ENCODE measurements around the gene FAM83D. TPM values are rescaled to one million over a fixed set of nuclear protein-coding genes. Genes with fewer than 3 reads are reported as not detected.

The FAM83D gene
- total and polyA plus RNA-seq, 2 of the 4 experiments (the other 2 are of a cell fraction): 20.4 to 26.4 TPM

DNA sequence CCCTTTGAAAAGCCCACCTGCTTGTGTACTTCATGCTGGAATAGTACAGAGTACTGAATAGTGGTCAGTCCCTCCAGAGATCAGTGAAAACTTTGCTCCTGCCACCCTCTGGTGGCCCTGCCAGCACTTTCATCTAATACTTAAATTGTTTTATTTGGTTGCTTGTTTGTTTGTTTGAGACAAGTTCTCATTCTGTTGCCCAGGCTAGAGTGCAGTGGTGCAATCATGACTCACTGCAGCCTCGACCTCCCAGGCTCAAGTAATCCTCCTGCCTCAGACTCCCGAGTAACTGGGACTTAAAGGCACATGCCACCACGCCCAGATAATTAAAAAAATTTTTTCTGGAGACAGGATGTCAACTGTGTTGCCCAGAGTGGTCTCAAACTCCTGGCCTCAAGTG, 9.1 kb downstream of the FAM83D start:
- Histone ChIP-seq H3K23ac (ENCODE audit: low read depth, low read length) (no peak overlapping the region), H2AFZ (replicated peaks; ENCODE audit: low read length, poor library complexity) (no peak overlapping the region), H3K79me1 (ENCODE audit: low read depth in 1 of 2, low read length in 2 of 2) (peaks cover 41 to 75% of the 10 kb centered on the region in 2 experiments), H4K5ac (ENCODE audit: low read depth, low read length) (no peak overlapping the region), H2AK5ac (ENCODE audit: low read depth, low read length) (no peak overlapping the region), H2BK15ac (ENCODE audit: low read depth, low read length) (no peak overlapping the region), H3K9me3 (ENCODE audit: control insufficient read depth, insufficient read depth, low read length) (no peaks in the 10 kb centered on the region), H3K36me3 (ENCODE audit: control insufficient read depth, insufficient read depth, low read length) (no peaks in the 10 kb centered on the region), H3K9me1 (ENCODE audit: insufficient read depth, low read length) (peaks cover 26% of the 10 kb centered on the region), H3K4me1 (ENCODE audit: control insufficient read depth, insufficient read depth, low read length) (peaks cover 10% of the 10 kb centered on the region), H3K18ac (ENCODE audit: low read depth, low read length) (no peak overlapping the region), H3K27me3 (ENCODE audit: control insufficient read depth, insufficient read depth, low read length) (no peaks in the 10 kb centered on the region), H3K9ac (ENCODE audit: low read depth, low read length) (no peak overlapping the region), H2BK20ac (ENCODE audit: low read depth, low read length) (no peak overlapping the region), H3K4me2 (ENCODE audit: low read depth, low read length) (no peak overlapping the region), H2AK9ac (replicated peaks; ENCODE audit: low read depth, low read length, poor library complexity) (no peak overlapping the region), H4K20me1 (ENCODE audit: insufficient read depth, low read length) (peaks cover 7% of the 10 kb centered on the region; the same call in 1 of the 2 replicates), H3K4ac (ENCODE audit: low read depth, low read length) (no peak overlapping the region), H2BK120ac (ENCODE audit: low read depth, low read length) (no peak overlapping the region), H4K91ac (ENCODE audit: insufficient read depth, low read depth, low read length) (no peak overlapping the region), H3K56ac (ENCODE audit: extremely low read depth, insufficient read depth, low read length) (no peak overlapping the region), H3K4me3 (ENCODE audit: insufficient read depth, low read depth, low read length) (no peak overlapping the region), H4K8ac (ENCODE audit: low read depth in 2 of 2, low read length in 2 of 2) (peak overlapping the region in 1 of 2 experiments; percentile 52; a peak in 1 of 4 replicates), H3K14ac (replicated peaks; ENCODE audit: low read depth, low read length) (no peak overlapping the region), H2BK5ac (ENCODE audit: low read depth, low read length, poor library complexity, severe bottlenecking) (no peak overlapping the region), H3K27ac (ENCODE audit: insufficient read depth, low read length) (no peak overlapping the region)
- DNase-seq (no peak), ATAC-seq (ENCODE audit: low read depth) (0 out of 2 replicates have a peak, but pooled peaks have one; percentile 16)
- no peak for TF ChIP-seq BHLHE40 (IDR thresholded peaks at IDR 0.05; ENCODE audit: low read depth, low read length)
- no peak for TF ChIP-seq MXI1 (IDR thresholded peaks at IDR 0.05; ENCODE audit: borderline replicate concordance, low read depth, low read length)
- no peak for TF ChIP-seq RCOR1 (IDR thresholded peaks at IDR 0.05; ENCODE audit: insufficient replicate concordance, low read length)
- no peak for TF ChIP-seq MAZ (IDR thresholded peaks at IDR 0.05; ENCODE audit: borderline replicate concordance, low read depth, low read length)
- TF ChIP-seq, protein P1, sequence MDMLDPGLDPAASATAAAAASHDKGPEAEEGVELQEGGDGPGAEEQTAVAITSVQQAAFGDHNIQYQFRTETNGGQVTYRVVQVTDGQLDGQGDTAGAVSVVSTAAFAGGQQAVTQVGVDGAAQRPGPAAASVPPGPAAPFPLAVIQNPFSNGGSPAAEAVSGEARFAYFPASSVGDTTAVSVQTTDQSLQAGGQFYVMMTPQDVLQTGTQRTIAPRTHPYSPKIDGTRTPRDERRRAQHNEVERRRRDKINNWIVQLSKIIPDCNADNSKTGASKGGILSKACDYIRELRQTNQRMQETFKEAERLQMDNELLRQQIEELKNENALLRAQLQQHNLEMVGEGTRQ (IDR thresholded peaks at IDR 0.05; ENCODE audit: low read depth, low read length): no peak
- TF ChIP-seq SMC3 (IDR thresholded peaks at IDR 0.05; ENCODE audit: low read depth, low read length): no peak
- TF ChIP-seq, protein P2, sequence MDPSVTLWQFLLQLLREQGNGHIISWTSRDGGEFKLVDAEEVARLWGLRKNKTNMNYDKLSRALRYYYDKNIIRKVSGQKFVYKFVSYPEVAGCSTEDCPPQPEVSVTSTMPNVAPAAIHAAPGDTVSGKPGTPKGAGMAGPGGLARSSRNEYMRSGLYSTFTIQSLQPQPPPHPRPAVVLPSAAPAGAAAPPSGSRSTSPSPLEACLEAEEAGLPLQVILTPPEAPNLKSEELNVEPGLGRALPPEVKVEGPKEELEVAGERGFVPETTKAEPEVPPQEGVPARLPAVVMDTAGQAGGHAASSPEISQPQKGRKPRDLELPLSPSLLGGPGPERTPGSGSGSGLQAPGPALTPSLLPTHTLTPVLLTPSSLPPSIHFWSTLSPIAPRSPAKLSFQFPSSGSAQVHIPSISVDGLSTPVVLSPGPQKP (IDR thresholded peaks at IDR 0.05; ENCODE audit: borderline replicate concordance, low read depth, low read length): no peak
- TF ChIP-seq, protein P3, sequence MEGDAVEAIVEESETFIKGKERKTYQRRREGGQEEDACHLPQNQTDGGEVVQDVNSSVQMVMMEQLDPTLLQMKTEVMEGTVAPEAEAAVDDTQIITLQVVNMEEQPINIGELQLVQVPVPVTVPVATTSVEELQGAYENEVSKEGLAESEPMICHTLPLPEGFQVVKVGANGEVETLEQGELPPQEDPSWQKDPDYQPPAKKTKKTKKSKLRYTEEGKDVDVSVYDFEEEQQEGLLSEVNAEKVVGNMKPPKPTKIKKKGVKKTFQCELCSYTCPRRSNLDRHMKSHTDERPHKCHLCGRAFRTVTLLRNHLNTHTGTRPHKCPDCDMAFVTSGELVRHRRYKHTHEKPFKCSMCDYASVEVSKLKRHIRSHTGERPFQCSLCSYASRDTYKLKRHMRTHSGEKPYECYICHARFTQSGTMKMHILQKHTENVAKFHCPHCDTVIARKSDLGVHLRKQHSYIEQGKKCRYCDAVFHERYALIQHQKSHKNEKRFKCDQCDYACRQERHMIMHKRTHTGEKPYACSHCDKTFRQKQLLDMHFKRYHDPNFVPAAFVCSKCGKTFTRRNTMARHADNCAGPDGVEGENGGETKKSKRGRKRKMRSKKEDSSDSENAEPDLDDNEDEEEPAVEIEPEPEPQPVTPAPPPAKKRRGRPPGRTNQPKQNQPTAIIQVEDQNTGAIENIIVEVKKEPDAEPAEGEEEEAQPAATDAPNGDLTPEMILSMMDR (conservative IDR thresholded peaks at IDR 0.05; ENCODE audit: low read depth, low read length): peak; percentile 22; the same call in 1 of the 2 replicates
- TF ChIP-seq MAFK (IDR thresholded peaks at IDR 0.05; ENCODE audit: low read depth, low read length): no peak
- peak; percentile 42; the same call in 1 of the 2 replicates for TF ChIP-seq CEBPB (IDR thresholded peaks at IDR 0.05; ENCODE audit: low read depth, low read length)
- TF ChIP-seq CHD1 (IDR thresholded peaks at IDR 0.05; ENCODE audit: low read depth, low read length): no peak
- no peak for TF ChIP-seq NFE2L2 (IDR thresholded peaks at IDR 0.05; ENCODE audit: low read depth, low read length)
- no peak for TF ChIP-seq POLR2A (IDR thresholded peaks at IDR 0.05; ENCODE audit: low read depth, low read length)
- no peak for TF ChIP-seq FOS (IDR thresholded peaks at IDR 0.05; ENCODE audit: low read depth, low read length)
- TF ChIP-seq RFX5 (IDR thresholded peaks at IDR 0.05; ENCODE audit: low read depth, low read length): no peak
- peak; percentile 24; the same call in 1 of the 2 replicates for TF ChIP-seq RAD21 (IDR thresholded peaks at IDR 0.05; ENCODE audit: low read length)
- POLR2A ChIA-PET (ENCODE audit: unreplicated experiment): no interaction called here
- in situ Hi-C loops (cut with MboI; ENCODE audit: low sequenced_read_pairs): no loop called here
- CTCF ChIA-PET: no interaction called here
- no TSS peak for BruUV-seq (replicated peaks)
- WGBS, 2 experiments (ENCODE audit: extremely low coverage in 2 of 2, insufficient read length in 1 of 2): 40% methylated on average over 1 of the region's 3 CpGs; no CpG with 5 or more reads in 1 of the 2 experiments
- dilution Hi-C loops (cut with HindIII; ENCODE audit: low sequenced_read_pairs, unreplicated experiment): no loop called here
- intact Hi-C loops (cut with micrococcal nuclease): no loop called here

Data from IMR-90 (cell line).